GM19238 (cell line): ENCODE data around the gene EIF4E3.

Source experiments
- DNase-seq: peaks from one replicate; pipeline ENCODE4 v3.0.0; 2011; ENCODE audit warnings: low spot score; ENCODE audit not compliant: insufficient read length

EIF4E3 gene

GRCh38 chr3:71650372-71650771 lies 74.8 kb downstream of the EIF4E3 start:
- no peak for DNase-seq

- no peak for DNase-seq
Observed at GRCh38 chr3:71649757-71650156, 75.4 kb downstream of the EIF4E3 start.

DNA sequence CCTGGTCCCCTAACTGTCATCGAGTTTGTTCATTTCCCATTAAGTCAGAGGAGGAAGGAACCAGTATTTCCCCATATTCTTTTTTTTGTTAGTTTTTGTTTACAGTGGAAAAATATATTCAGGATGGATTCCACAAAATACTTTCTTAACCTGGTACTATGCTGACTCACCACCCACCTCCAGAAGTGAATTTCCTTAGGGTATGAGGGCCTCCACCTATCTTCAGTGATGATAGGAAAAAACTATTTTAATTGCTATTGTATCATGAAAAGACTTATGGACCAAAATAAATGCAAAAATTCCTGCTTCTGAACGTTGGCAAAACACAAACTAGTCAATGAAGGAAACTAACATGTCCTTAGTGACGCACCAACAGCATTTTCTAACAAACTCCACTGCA lies 77.5 kb downstream of the EIF4E3 start:
- no peak for DNase-seq

GRCh38 chr3:71646971-71647370 lies 78.2 kb downstream of the EIF4E3 start:
- no peak for DNase-seq

DNA sequence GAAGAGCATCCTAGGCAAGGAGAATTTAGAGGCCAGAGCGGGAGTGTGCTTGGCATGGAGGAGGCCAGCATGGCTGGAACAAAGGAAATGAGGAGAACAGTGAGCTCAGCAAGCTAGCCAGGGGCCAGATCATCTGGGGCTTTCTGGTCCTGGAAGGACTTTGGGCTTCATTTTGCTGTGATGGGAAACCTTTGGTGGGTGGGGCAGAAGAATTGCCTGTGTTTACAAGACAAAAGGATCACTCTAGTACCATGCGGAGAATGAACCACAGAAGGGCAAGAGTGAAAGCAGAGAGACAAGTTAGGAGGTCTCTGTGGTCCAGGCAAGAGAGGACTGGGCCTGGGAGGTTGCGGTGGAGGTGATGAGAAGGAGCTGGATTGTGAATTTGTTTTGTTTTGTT lies 80.1 kb downstream of the EIF4E3 start:
- no peak for DNase-seq

DNA sequence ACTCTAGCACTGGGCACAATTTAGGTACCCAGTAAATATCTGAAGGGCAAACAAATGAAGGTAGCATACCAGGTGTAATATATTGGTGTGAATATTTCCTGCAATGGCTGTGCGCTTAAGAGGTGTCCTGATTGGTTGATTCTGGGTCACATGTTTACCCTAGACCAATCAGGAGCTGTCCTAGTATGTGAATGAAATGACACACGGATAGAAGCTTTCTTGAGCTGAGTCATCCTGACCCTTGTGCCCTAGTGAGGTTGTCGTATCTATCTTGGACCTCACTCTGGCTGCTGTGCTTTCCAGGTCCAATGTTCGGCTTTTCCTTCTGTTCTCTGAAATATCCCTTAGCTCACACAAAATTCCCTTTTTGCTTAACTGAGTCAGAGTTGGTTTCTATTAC lies 83.5 kb downstream of the EIF4E3 start:
- DNase-seq = no peak

- DNase-seq = no peak
Observed at GRCh38 chr3:71640331-71640983, 84.7 kb downstream of the EIF4E3 start.

GRCh38 chr3:71636482-71636881 lies 88.7 kb downstream of the EIF4E3 start:
- DNase-seq = no peak

GRCh38 chr3:71636001-71636400 lies 89.2 kb downstream of the EIF4E3 start:
- no peak for DNase-seq

DNA sequence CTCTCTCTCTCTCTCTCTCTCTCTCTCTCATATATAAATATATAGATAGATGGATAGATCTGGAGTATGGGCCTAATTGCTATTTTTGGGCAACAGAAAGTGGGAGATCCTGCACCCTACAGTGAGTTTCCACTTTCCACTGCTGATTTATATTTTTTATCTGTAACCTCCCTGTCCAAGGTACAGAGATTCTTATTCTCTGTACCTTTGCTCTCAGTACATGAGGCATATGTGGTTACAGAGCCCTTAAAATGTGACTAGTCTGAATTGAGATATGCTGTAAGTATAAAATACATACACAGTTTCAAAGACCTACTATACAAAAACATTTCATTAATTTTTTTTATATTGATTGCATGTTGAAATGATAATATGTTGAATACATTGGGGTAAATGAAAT lies 90.5 kb downstream of the EIF4E3 start:
- DNase-seq = no peak

DNA sequence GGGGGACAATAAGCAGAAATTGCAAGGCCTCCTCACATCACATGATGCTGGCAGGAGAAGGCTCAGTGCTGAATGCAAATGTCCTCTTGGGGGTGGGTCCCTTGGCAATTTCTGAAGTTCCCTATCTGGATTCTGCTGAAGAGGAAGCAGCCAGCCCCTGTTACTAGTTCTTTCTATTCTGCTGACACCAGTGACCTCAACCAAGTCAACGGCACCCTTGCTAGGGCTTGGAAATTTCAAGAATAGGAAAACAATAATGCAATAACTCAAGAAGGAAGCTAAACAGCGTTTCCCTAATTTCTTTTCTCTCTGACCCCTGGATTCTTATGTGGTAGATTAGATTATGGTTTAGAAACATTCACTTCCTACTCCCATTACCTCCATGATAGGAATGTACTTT lies 95.5 kb downstream of the EIF4E3 start:
- DNase-seq = no peak

GRCh38 chr3:71629289-71629688 lies 95.9 kb downstream of the EIF4E3 start:
- no peak for DNase-seq

- DNase-seq = no peak
Observed at GRCh38 chr3:71628522-71628921, 96.7 kb downstream of the EIF4E3 start.

GRCh38 chr3:71625676-71626075 lies 99.5 kb downstream of the EIF4E3 start:
- no peak for DNase-seq
